Smooth muscle cell of the umbilical artery (primary cell): ENCODE measurements around the gene TIMM44. TPM values are rescaled to one million over a fixed set of nuclear protein-coding genes. Genes with fewer than 3 reads are reported as not detected.

Experiments
- total RNA-seq: library from RNA; depleted of rRNA; stranded (reverse); fragments of >200 nt; gene quantifications from 2 replicates; pipeline ENCODE4 v1.2.3, GENCODE V29; 2014

TIMM44 gene
- total RNA-seq: 42.5 and 45.9 TPM in 2 replicates

DNA sequence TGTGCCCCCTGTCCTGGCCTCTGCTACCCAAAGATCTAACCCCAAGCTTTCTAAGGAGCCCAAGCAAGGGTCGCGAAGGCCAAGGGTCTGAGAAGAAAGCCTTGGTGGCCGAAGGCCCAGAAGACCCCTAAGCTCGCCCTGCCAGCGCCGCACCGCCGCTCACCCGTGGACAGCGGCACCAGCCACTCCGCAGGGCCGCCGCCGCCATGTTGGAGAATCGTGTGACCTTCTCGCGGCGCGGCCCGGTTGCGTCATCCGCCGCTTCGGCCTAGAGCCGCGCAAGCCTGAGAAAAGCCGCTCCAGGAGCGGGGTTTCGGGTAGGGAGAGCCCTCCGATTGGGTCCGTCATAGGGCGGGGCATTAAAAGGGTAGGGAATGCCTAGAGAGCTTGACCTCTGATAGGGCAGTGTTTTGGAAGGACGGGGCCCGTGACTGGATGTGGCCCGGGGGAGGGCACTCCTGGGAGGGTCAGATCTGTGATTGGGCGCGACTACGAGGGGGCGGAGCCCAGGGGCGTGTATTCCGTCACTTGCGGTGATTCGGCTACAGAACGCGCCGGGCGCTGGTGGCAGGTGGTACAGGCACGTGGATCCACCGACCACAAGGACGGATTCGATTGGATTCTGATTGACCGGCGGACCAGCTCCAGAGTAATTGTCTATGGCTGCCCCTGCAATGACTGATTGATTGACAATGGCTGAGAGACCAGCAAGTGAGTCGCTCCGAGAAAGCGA, at the start of gene TIMM44:
Gene TIMM44, minus strand, starts transcription at position 223 of the 733 bp plus-strand sequence. Its CDS starts 15 bp downstream, at position 208.

GRCh38 chr19:7926021-7926726, 17.3 kb downstream of the TIMM44 start, which contains the start of gene CTXN1:
TSS of gene CTXN1 (minus strand) at chr19:7926135. CDS start at chr19:7925538, 597 bp downstream.

DNA sequence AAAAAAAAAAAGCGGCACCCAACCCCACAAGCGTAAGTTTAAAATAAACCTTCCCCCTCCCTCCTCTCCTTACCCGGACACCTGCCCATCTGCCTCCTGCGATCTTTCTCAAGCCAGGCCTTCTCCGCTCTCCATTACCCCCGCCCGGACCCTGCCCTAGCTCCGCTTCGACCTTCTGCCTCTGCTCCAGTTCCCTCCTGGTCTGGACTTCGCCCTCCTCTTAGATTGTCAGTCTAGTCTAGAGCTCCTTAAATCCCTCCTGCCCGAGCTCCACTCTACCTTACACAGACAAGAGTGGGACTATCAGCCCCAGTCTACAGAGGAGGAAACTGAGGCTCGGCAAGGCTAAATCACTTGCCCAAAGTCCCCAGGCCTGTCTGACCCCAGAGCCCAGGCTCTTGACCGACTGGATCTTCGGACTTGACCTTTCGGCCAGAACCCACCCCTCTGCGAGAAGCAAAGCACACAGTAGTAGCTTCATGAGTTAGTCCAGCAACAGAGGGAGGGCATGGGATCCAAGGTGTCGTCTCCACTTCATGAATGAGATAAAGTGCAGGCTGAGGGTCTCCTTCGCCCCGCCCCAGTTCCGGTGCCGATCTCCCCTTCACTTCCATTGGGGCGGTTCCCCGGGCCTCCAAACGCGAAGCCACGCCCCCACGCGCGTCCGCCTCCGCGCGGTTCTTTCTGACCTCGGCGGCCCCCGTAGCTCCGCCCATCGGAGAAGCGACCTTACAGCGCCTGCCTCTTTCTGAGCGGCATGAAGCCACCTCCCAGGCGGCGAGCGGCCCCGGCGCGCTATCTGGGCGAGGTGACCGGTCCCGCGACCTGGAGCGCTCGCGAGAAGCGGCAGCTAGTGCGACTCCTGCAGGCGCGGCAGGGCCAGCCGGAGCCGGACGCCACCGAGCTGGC, 23.6 kb downstream of the TIMM44 start, which contains the start of gene SNAPC2:
Gene SNAPC2, plus strand, starts transcription at position 729 of the 909 bp plus-strand sequence. Its CDS starts 29 bp downstream, at position 758.

DNA sequence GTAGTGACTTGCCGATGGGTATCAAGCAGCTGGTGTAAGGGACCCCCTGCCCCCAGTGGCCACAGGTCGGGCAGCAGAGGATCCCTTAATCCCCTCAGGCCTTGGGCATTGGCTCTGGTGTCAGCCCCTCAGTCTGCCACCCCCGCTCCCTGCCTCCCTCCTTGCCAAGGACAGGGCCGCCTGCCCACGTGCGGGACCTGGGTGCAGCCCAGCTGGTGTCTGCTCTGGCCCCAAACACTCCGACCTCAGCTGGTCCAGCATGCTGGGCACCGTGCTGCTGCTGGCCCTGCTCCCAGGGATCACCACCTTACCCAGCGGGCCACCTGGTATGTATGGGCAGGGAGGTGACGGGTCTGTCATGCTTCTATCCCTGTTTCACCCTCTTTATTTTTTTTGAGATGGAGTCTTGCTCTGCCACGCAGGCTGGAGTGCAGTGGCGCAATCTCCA, 28.8 kb downstream of the TIMM44 start, which contains the start of gene TGFBR3L:
Gene TGFBR3L, plus strand, starts transcription at position 233 of the 448 bp plus-strand sequence.

DNA sequence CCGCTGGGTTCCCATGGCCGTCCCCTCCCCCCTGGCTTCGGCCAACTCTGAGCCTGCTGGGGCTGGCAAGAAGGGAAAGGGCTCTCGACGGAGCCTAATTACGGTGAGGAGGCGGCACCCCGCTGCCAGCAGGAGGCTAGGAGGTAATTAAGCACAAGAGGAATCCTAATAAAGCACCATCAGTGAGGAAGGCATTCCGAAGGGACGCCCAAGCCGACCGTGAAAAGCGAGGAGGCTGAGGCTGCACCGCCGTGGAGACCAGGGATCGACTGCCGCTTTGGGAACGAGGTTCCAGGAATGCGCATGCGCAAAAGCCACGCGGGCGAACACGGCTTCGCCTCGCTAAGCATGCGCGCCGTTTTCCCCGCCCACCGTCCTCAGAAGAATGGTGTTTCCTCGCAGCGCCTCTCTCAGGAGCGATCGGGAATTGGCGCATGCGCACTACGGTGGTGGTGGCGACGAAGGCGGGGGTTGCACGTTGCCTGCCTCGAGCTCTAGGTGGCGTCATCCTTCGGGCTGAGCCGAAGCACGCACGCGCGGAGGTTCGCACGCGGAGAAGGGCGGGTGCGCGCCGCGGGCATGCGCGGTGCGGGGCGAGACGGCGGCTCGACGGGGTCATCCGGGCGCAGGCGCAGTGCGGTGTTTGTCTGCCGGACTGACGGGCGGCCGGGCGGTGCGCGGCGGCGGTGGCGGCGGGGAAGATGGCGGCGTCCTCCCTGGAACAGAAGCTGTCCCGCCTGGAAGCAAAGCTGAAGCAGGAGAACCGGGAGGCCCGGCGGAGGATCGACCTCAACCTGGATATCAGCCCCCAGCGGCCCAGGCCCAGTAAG, 40.0 kb downstream of the TIMM44 start, which contains the start of gene MAP2K7:
Gene MAP2K7, plus strand, starts transcription at position 634 of the 830 bp plus-strand sequence. Its CDS starts 68 bp downstream, at position 702.

GRCh38 chr19:7888145-7888825, 55.2 kb downstream of the TIMM44 start, which contains the start of gene LRRC8E:
TSS of gene LRRC8E (plus strand) at chr19:7888510. CDS start at chr19:7895604, 7,094 bp downstream.

Other genes starting within 250 kb of the TIMM44 start
- gene FCER2, start 241.5 kb downstream of the TIMM44 start, total RNA-seq: not detected in 2 replicates
- gene CLEC4G, start 211.6 kb downstream of the TIMM44 start, total RNA-seq: not detected in 2 replicates
- gene CD209, start 196.1 kb downstream of the TIMM44 start, total RNA-seq: not detected in 2 replicates
- gene CLEC4M, start 180.4 kb downstream of the TIMM44 start, total RNA-seq: not detected in 2 replicates
- gene EVI5L, start 113.4 kb downstream of the TIMM44 start, total RNA-seq: 19.0 and 25.4 TPM in 2 replicates
- gene PRR36, start 69.3 kb downstream of the TIMM44 start, total RNA-seq: 0.09 TPM in 1 of 2 replicates, not detected in the other
- 5.9 TPM in 2 replicates for gene LRRC8E, start 55.2 kb downstream of the TIMM44 start, total RNA-seq
- 7.4 and 13.7 TPM in 2 replicates for gene MAP2K7, start 39.8 kb downstream of the TIMM44 start, total RNA-seq
- 1.7 and 2.7 TPM in 2 replicates for gene TGFBR3L, start 28.8 kb downstream of the TIMM44 start, total RNA-seq
- 9.5 and 19.7 TPM in 2 replicates for gene SNAPC2, start 23.3 kb downstream of the TIMM44 start, total RNA-seq
- gene CTXN1, start 17.5 kb downstream of the TIMM44 start, total RNA-seq: 2.1 and 9.5 TPM in 2 replicates
- 35.6 and 74.0 TPM in 2 replicates for gene ELAVL1, start 62.0 kb upstream of the TIMM44 start, total RNA-seq
- gene CCL25, start 109.1 kb upstream of the TIMM44 start, total RNA-seq: not detected in 2 replicates
- gene FBN3, start 205.9 kb upstream of the TIMM44 start, total RNA-seq: not detected in 2 replicates